Measurements from ENCODE around the gene PLRG1. TPM values are rescaled to one million over a fixed set of nuclear protein-coding genes. Genes with fewer than 3 reads are reported as not detected.
A peak's percentile ranks its signal among the peaks of the same experiment; 100 is the strongest.

The PLRG1 gene
- total RNA-seq, 6 experiments from 2014 or later = 93.8 to 101 (median 95.3) TPM

- no peaks in the 10 kb centered on the region for H3K9me3 Mint-ChIP-seq
- H3K36me3 Mint-ChIP-seq (ENCODE audit: low read depth) = no peaks in the 10 kb centered on the region
Measured at GRCh38 chr4:154491341-154492271, 58.6 kb downstream of the PLRG1 start, which contains the start of gene DCHS2. Gene DCHS2, minus strand, starts transcription at chr4:154491799. Its CDS starts 444 bp downstream, at chr4:154491355.

DNA sequence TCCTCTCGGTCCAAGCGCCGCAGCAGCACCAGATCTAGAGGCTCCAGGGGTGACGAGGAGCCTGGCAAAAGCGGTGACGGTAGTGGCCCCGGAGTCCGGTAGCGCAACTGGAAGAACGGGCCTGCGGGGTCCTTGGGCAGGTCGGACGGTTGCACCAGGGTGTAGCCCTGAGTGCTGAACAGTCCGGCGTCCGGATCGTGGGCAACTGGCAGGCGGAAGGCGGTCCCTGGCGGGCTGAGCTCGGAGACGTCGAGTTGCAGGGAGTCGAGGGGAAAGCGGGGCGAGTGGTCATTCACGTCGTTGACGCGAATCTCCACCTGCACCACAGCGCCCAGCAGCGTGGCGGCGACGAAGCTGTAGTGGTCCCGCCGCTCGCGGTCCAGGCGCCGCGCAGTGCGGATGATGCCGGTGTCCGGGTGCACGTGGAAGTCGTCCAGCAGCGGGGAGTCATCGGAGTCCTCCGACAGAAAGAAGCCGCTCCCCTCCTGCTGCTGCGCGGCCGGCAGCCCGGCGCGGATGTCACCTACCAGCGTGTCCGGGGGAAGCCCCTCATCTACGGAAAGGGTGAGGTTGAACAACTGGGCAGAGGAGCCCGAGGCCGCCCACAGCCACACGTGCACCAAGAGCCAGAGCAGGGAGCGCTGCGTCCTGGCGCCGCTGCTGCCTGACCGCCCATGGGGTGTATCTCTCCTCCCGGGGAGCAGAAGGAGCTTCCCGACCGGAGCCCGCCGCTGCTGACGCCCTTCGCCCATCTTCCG, 59.4 kb downstream of the PLRG1 start:
- Mint-ChIP-seq H3K9me3 (no peaks in the 10 kb centered on the region), H3K27me3 (ENCODE audit: insufficient read depth) (peaks cover 5% of the 10 kb centered on the region; the same call in 1 of the 2 replicates), H3K4me3 (peak overlapping the region; percentile 37; the same call in 1 of the 2 replicates), H3K27ac (no peak overlapping the region), H3K4me1 (ENCODE audit: low read depth) (no peaks in the 10 kb centered on the region; the same call in 1 of the 2 replicates), H3K36me3 (ENCODE audit: low read depth) (no peaks in the 10 kb centered on the region)
- DNase-seq = no peak
- TF ChIP-seq, protein P1, sequence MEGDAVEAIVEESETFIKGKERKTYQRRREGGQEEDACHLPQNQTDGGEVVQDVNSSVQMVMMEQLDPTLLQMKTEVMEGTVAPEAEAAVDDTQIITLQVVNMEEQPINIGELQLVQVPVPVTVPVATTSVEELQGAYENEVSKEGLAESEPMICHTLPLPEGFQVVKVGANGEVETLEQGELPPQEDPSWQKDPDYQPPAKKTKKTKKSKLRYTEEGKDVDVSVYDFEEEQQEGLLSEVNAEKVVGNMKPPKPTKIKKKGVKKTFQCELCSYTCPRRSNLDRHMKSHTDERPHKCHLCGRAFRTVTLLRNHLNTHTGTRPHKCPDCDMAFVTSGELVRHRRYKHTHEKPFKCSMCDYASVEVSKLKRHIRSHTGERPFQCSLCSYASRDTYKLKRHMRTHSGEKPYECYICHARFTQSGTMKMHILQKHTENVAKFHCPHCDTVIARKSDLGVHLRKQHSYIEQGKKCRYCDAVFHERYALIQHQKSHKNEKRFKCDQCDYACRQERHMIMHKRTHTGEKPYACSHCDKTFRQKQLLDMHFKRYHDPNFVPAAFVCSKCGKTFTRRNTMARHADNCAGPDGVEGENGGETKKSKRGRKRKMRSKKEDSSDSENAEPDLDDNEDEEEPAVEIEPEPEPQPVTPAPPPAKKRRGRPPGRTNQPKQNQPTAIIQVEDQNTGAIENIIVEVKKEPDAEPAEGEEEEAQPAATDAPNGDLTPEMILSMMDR (IDR thresholded peaks at IDR 0.05) = no peak

More at GRCh38 chr4:154491341-154492271, 58.6 kb downstream of the PLRG1 start, which contains the start of gene DCHS2:
- Mint-ChIP-seq H3K4me3 (peak within 1 kb of the TSS; percentile 37; the same call in 1 of the 2 replicates), H3K27ac (no peak within 1 kb of the TSS), H3K4me1 (ENCODE audit: low read depth) (no peaks in the 10 kb centered on the region; the same call in 1 of the 2 replicates), H3K27me3 (ENCODE audit: insufficient read depth) (peaks cover 5% of the 10 kb centered on the region; the same call in 1 of the 2 replicates)
- no peak for DNase-seq
- TF ChIP-seq, protein P1 (IDR thresholded peaks at IDR 0.05) = no peak

DNA sequence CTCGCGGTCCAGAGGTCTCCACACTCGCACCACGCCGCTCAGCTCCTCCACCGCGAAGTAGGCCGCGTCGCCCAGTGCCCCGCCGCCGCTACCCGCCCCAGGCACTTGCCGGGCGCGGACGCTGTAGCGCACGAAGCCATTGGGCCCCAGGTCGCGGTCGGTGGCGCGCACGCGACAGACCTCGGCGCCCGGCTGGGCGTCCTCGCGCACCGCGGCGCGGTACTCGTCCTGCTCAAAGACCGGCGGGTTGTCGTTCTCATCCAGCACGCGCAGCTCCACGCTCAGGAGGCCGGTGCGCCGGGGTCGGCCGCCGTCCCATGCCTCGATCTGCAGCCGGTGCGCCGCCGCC, 60.0 kb downstream of the PLRG1 start:
- H3K4me3 Mint-ChIP-seq = no peak overlapping the region
- no peaks in the 10 kb centered on the region for H3K36me3 Mint-ChIP-seq (ENCODE audit: low read depth)
- H3K4me1 Mint-ChIP-seq (ENCODE audit: low read depth) = no peaks in the 10 kb centered on the region; the same call in 1 of the 2 replicates
- DNase-seq = no peak
- peaks cover 5% of the 10 kb centered on the region; the same call in 1 of the 2 replicates for H3K27me3 Mint-ChIP-seq (ENCODE audit: insufficient read depth)
- no peaks in the 10 kb centered on the region for H3K9me3 Mint-ChIP-seq
- TF ChIP-seq, protein P1 (IDR thresholded peaks at IDR 0.05) = no peak
- H3K27ac Mint-ChIP-seq = no peak overlapping the region

DNA sequence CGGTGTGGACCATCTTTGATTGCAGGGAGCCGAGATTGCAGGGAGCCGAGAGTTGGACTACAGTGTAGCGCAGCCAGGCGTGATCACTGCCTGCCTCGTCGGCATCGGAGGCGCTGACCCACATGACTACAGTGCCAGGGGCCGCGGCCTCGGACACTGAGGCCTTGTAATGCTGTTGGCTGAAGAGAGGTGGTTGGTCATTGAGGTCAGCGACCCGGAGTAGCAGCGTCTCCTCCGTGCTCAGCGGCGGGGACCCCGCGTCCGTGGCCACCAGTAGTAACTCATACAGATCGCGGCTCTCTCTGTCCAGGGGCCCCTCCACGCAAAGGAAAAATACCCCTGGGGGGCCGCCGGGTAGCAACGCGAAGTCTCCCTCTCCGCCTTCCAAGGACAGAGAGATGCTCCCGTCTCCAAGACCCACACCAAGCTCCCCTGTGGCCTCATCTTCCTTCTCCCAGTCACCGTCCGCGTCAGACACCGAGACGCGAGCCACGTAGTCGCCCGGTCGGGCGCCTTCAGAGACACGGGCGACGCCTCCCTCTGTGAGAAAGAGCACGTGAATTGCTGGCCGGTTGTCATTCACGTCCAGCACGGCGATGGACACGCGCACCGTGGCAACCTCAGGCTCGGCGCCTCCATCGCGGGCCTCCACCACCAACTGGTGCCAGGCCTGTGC, 60.5 kb downstream of the PLRG1 start:
- Mint-ChIP-seq H3K9me3 (no peaks in the 10 kb centered on the region), H3K27me3 (ENCODE audit: insufficient read depth) (peaks cover 5% of the 10 kb centered on the region; the same call in 1 of the 2 replicates), H3K27ac (no peak overlapping the region), H3K4me1 (ENCODE audit: low read depth) (no peaks in the 10 kb centered on the region; the same call in 1 of the 2 replicates), H3K4me3 (no peak overlapping the region), H3K36me3 (ENCODE audit: low read depth) (no peaks in the 10 kb centered on the region)
- no peak for DNase-seq
- TF ChIP-seq, protein P1 (IDR thresholded peaks at IDR 0.05) = no peak

GRCh38 chr4:154487145-154487544, 63.1 kb downstream of the PLRG1 start:
- H3K27ac Mint-ChIP-seq = no peak overlapping the region
- no peak for DNase-seq
- no peaks in the 10 kb centered on the region; the same call in 1 of the 2 replicates for H3K4me1 Mint-ChIP-seq (ENCODE audit: low read depth)
- TF ChIP-seq, protein P1 (IDR thresholded peaks at IDR 0.05) = no peak
- no peaks in the 10 kb centered on the region for H3K9me3 Mint-ChIP-seq
- no peak overlapping the region for H3K4me3 Mint-ChIP-seq
- H3K36me3 Mint-ChIP-seq (ENCODE audit: low read depth) = no peaks in the 10 kb centered on the region
- H3K27me3 Mint-ChIP-seq (ENCODE audit: insufficient read depth) = peaks cover 5% of the 10 kb centered on the region; the same call in 1 of the 2 replicates
